Measurements from ENCODE around the gene RFX8. TPM values are rescaled to one million over a fixed set of nuclear protein-coding genes. Genes with fewer than 3 reads are reported as not detected.

The RFX8 gene
- total and polyA plus RNA-seq, 9 of the 15 experiments (the other 6 are each of a cell fraction or from before 2014, with no cell fraction given) = not detected

DNA sequence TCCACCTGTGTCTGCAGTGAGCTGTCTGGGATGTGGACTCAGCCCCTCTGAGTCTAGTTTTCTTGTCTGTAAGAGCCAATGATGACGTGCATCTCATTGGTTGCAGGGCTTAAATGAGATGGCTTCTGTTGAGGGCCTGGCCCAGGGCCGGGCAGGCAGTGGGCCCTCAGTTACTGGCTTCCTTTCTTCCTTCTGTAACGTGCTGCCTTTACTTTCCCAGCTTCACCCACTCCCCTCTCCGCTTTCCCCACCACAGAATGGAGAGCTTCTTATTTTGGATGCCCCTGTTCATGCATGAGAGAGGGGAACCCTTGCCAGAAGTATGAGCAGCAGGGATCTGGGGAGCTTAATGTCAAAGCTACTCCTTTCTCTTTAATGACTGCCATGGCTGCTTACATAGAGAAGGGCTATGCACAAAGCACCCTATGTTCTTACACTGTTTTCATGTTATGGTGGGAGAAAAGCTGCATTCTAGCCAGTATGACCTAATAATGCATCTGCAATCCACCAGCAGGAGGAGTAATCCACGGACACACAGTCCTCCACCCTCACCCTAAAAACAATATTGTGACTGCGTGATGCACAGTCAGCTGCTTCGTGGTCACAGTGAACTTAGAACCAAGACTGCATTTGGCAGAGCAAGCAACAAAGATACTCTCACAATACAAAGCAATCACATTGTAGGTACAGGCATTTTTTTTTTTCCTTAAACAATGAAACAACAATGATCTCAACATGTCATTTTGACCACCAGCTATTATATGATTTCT, 124.8 kb downstream of the RFX8 start:
- Histone ChIP-seq H3K27me3 (ENCODE audit: control insufficient read depth in 2 of 2, insufficient read depth in 2 of 2, low read length in 2 of 2) (peaks cover 5 to 28% of the 10 kb centered on the region in 2 experiments; a peak in 3 of 5 replicates), H3K4me3 (no peak overlapping the region), H3K4me2 (ENCODE audit: insufficient read depth, low read length) (no peak overlapping the region), H3K27ac (ENCODE audit: extremely low read depth, low read depth, low read length) (no peak overlapping the region), H3K9ac (ENCODE audit: insufficient read depth in 1 of 2, low read depth in 2 of 2, low read length in 2 of 2) (no peak overlapping the region), H3K36me3 (ENCODE audit: control insufficient read depth, insufficient read depth, low read length) (no peaks in the 10 kb centered on the region), H3K4me1 (replicated peaks in 1 of 2; ENCODE audit: control insufficient read depth in 2 of 2, insufficient read depth in 2 of 2, low read length in 2 of 2) (peaks cover 0 to 4% of the 10 kb centered on the region in 2 experiments; a peak in 1 of 5 replicates), H3K9me3 (replicated peaks; ENCODE audit: control insufficient read depth, insufficient read depth, low read depth, low read length) (no peaks in the 10 kb centered on the region), H3K79me2 (ENCODE audit: control insufficient read depth, insufficient read depth, low read length) (no peaks in the 10 kb centered on the region), H3K9me1 (ENCODE audit: control insufficient read depth, insufficient read depth, low read length) (no peaks in the 10 kb centered on the region), H4K20me1 (replicated peaks; ENCODE audit: control insufficient read depth, insufficient read depth, low read length) (no peaks in the 10 kb centered on the region), H2AFZ (ENCODE audit: low read depth, low read length) (no peak overlapping the region)
- DNase-seq (ENCODE audit: extremely low read depth in 1 of 4, low spot score in 3 of 4) (peak in 1 of 4 experiments; percentile 11), ATAC-seq (0 out of 3 replicates have a peak, but pooled peaks have one; percentile 40), FAIRE-seq (no peak)
- BruUV-seq (replicated peaks) = no TSS peak
- TF ChIP-seq, protein P1, sequence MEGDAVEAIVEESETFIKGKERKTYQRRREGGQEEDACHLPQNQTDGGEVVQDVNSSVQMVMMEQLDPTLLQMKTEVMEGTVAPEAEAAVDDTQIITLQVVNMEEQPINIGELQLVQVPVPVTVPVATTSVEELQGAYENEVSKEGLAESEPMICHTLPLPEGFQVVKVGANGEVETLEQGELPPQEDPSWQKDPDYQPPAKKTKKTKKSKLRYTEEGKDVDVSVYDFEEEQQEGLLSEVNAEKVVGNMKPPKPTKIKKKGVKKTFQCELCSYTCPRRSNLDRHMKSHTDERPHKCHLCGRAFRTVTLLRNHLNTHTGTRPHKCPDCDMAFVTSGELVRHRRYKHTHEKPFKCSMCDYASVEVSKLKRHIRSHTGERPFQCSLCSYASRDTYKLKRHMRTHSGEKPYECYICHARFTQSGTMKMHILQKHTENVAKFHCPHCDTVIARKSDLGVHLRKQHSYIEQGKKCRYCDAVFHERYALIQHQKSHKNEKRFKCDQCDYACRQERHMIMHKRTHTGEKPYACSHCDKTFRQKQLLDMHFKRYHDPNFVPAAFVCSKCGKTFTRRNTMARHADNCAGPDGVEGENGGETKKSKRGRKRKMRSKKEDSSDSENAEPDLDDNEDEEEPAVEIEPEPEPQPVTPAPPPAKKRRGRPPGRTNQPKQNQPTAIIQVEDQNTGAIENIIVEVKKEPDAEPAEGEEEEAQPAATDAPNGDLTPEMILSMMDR (IDR thresholded peaks at IDR 0.05 in 2 of 3, conservative IDR thresholded peaks at IDR 0.05 in 1 of 3; ENCODE audit: insufficient read depth in 2 of 3, low read depth in 1 of 3, low read length in 3 of 3) = peak; percentile 13 to 23 (median 14); a peak in 1 of 6 replicates
- no peak for TF ChIP-seq MEF2D (tag; conservative IDR thresholded peaks at IDR 0.05; ENCODE audit: low read depth)
- TF ChIP-seq RAD21 (CRISPR knock-in tag; conservative IDR thresholded peaks at IDR 0.05 in 1 of 2, IDR thresholded peaks at IDR 0.05 in 1 of 2) = 0 out of 4 replicates have a peak, but pooled peaks of 1 of the 2 experiments have one; percentile 9
- TF ChIP-seq, protein P2, sequence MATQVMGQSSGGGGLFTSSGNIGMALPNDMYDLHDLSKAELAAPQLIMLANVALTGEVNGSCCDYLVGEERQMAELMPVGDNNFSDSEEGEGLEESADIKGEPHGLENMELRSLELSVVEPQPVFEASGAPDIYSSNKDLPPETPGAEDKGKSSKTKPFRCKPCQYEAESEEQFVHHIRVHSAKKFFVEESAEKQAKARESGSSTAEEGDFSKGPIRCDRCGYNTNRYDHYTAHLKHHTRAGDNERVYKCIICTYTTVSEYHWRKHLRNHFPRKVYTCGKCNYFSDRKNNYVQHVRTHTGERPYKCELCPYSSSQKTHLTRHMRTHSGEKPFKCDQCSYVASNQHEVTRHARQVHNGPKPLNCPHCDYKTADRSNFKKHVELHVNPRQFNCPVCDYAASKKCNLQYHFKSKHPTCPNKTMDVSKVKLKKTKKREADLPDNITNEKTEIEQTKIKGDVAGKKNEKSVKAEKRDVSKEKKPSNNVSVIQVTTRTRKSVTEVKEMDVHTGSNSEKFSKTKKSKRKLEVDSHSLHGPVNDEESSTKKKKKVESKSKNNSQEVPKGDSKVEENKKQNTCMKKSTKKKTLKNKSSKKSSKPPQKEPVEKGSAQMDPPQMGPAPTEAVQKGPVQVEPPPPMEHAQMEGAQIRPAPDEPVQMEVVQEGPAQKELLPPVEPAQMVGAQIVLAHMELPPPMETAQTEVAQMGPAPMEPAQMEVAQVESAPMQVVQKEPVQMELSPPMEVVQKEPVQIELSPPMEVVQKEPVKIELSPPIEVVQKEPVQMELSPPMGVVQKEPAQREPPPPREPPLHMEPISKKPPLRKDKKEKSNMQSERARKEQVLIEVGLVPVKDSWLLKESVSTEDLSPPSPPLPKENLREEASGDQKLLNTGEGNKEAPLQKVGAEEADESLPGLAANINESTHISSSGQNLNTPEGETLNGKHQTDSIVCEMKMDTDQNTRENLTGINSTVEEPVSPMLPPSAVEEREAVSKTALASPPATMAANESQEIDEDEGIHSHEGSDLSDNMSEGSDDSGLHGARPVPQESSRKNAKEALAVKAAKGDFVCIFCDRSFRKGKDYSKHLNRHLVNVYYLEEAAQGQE (IDR thresholded peaks at IDR 0.05; ENCODE audit: borderline replicate concordance) = no peak
- TF ChIP-seq, protein P2 (CRISPR knock-in tag; IDR thresholded peaks at IDR 0.05; ENCODE audit: low read depth) = no peak
- intact Hi-C loops (cut with micrococcal nuclease) = loop anchor here (10.0 kb wide), 1 partner anchor 105 kb away; no protein-coding TSS in a partner anchor
- in situ Hi-C loops (cut with MboI) = no loop called here
- POLR2A ChIA-PET = interaction anchor here (0.6 to 1.2 kb wide), 5 partner anchors 10 to 42 kb away, joined by 3 to 5 read pairs (median 4); partner anchors contain the start of gene RNF149
- WGBS (ENCODE audit: insufficient coverage, low coverage, missing lambda C conversion rate) = 0% methylated on average over 7 of the region's 7 CpGs
- CTCF ChIA-PET (ENCODE audit: low intra/inter-chr PET ratio) = no interaction called here

Data from K562 (cell line).